ENCODE results near the gene EDEM1. TPM values are rescaled to one million over a fixed set of nuclear protein-coding genes. Genes with fewer than 3 reads are reported as not detected.

The EDEM1 gene
- total and polyA plus RNA-seq, 10 of the 15 experiments (the other 5 are each of a cell fraction or from before 2014, with no cell fraction given), result 18.9 to 138 (median 57.5) TPM

GRCh38 chr3:5198986-5199731 is 11.7 kb downstream of the EDEM1 start (continued):
- no peak for TF ChIP-seq PRDM15 (CRISPR knock-in tag; IDR thresholded peaks at IDR 0.05)
- no peak for TF ChIP-seq E2F8 (IDR thresholded peaks at IDR 0.05; ENCODE audit: low read depth, partially characterized antibody)
- TF ChIP-seq, protein P1, sequence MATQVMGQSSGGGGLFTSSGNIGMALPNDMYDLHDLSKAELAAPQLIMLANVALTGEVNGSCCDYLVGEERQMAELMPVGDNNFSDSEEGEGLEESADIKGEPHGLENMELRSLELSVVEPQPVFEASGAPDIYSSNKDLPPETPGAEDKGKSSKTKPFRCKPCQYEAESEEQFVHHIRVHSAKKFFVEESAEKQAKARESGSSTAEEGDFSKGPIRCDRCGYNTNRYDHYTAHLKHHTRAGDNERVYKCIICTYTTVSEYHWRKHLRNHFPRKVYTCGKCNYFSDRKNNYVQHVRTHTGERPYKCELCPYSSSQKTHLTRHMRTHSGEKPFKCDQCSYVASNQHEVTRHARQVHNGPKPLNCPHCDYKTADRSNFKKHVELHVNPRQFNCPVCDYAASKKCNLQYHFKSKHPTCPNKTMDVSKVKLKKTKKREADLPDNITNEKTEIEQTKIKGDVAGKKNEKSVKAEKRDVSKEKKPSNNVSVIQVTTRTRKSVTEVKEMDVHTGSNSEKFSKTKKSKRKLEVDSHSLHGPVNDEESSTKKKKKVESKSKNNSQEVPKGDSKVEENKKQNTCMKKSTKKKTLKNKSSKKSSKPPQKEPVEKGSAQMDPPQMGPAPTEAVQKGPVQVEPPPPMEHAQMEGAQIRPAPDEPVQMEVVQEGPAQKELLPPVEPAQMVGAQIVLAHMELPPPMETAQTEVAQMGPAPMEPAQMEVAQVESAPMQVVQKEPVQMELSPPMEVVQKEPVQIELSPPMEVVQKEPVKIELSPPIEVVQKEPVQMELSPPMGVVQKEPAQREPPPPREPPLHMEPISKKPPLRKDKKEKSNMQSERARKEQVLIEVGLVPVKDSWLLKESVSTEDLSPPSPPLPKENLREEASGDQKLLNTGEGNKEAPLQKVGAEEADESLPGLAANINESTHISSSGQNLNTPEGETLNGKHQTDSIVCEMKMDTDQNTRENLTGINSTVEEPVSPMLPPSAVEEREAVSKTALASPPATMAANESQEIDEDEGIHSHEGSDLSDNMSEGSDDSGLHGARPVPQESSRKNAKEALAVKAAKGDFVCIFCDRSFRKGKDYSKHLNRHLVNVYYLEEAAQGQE (IDR thresholded peaks at IDR 0.05; ENCODE audit: low read depth, low read length), result 0 out of 2 replicates have a peak, but pooled peaks have one; percentile 3

Data from GM12878 (cell line).